GM19467 (cell line): ENCODE data around the gene MTFMT.
"Not testable (repeated sequence)": the region's sequence is repeated elsewhere in the genome, so short reads cannot be mapped to it uniquely, and the experiment has no call there.

Experiments
- ATAC-seq: cut with Tn5 transposase; IDR thresholded peaks from one replicate; pipeline ENCODE4 v1.9.1; 2021; ENCODE audit warnings: mild to moderate bottlenecking, moderate library complexity; ENCODE audit not compliant: unreplicated experiment

The MTFMT gene

DNA sequence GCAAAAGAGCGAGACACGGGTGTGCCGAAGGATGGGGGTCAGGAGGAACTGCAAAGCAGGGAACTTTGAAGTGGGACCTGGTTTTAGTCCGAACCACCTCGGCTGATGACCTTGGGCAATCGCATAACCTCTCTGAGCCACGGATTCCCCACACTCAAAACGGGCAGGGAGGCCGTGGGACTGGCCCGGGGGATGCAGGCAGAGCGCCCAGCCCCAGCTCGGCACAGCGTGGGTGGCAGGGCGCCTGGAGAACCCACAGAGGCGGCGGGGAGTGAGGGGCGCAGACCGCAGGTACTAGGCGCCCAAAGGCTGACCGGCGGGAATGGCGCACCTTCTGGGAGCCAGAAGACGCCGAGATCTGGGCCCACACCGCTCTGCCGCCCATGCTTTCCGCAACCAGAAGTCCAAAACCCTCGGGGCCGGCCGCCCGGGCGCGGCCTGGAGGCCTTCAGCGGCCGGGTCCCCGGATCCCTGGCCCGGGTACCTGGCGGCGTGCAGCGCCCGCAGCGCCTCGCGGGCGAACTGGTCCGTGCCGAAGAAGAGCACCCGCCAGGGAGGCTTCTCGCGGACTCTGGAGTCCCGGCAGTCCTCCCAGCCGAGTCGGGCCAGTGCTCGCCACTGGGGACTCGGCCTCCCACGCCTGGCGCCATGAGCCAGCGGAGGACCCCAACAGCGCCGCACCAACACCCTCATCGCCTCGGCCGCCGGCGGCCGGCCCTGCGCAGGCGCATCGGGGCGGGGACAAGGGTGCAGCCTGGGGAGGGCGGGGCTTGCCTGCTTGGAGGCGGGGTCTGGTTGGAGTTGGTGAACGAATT lies at the start of gene MTFMT:
MTFMT (minus strand) TSS at position 719 of the 815 bp plus-strand sequence; CDS start at position 693, 26 bp downstream.
- ATAC-seq, result peak; percentile 75

DNA sequence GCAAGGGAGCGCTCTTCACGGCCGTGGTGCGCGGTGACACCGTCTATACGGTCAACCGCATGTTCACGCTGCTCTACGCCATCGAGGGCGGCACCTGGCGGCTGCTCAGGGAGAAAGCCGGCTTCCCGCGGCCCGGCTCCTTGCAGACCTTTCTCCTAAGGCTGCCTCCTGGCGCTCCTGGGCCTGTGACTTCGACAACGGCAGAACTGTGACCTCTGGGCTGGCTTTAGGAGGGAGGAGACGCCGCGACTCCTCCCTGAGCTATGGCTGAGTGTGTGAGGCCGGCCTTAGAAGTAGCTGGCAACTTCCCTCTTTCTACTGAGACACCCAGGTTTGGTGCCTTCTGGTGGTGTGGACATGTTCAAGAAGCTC lies 48.5 kb upstream of the MTFMT start:
- ATAC-seq, result no peak

DNA sequence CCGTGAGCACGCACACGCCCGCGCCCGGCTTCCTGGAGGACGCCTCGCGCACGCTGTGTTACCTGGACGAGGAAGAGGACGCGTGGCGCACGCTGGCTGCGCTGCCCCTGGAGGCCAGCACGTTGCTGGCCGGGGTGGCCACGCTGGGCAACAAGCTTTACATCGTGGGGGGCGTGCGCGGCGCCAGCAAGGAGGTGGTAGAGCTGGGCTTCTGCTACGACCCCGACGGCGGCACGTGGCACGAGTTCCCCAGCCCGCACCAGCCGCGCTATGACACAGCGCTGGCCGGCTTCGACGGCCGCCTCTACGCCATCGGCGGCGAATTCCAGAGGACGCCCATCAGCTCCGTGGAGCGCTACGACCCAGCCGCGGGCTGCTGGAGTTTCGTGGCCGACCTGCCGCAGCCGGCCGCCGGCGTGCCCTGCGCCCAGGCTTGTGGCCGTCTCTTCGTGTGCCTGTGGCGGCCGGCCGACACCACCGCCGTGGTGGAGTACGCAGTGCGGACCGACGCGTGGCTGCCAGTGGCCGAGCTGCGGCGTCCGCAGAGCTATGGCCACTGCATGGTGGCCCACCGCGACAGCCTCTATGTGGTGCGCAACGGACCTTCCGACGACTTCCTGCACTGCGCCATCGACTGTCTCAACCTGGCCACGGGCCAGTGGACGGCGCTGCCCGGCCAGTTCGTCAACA lies 48.0 kb upstream of the MTFMT start:
- no peak for ATAC-seq

GRCh38 chr15:65076486-65077290 lies 47.2 kb upstream of the MTFMT start, which contains the start of gene KBTBD13:
TSS of gene KBTBD13 (plus strand) at chr15:65076746. CDS start at chr15:65076816, 70 bp downstream.
- ATAC-seq, result no peak

DNA sequence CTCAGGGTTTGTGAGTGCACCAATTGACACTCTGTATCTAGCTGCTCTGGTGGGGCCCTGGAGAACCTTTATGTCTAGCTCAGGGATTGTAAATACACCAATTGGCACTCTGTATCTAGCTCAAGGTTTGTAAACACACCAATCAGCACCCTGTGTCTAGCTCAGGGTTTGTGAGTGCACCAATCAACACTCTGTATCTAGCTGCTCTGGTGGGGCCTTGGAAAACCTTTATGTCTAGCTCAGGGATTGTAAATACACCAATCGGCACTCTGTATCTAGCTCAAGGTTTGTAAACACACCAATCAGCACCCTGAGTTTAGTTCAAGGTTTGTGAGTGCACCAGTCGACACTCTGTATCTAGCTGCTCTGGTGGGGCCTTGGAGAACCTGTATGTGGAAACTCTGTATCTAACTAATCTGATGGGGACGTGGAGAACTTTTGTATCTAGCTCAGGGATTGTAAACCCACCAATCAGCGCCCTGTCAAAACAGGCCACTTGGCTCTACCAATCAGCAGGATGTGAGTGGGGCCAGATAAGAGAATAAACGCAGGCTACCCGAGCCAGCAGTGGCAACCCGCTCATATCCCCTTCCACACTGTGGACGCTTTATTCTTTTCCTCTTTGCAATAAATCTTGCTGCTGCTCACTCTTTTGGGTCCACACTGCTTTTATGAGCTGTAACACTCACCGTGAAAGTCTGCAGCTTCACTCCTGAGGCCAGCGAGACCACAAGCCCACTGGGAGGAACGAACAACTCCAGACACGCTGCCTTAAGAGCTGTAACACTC lies 46.4 kb upstream of the MTFMT start:
- ATAC-seq, result not testable (repeated sequence)

DNA sequence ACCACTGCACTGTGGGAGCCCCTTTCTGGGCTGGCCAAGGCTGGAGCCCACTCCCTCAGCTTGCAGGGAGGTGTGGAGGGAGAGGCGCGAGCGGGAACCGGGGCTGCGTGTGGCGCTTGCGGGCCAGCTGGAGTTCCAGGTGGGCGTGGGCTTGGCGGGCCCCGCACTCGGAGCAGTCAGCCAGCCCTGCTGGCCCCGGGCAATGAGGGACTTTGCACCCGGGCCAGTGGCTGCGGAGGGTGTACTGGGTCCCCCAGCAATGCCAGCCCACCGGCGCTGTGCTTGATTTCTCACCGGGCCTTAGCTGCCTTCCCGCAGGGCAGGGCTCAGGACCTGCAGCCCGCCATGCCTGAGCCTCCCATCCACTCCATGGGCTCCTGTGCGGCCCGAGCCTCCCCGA lies 45.5 kb upstream of the MTFMT start:
- ATAC-seq, result not testable (repeated sequence)

GRCh38 chr15:65072617-65073016 lies 43.2 kb upstream of the MTFMT start:
- ATAC-seq, result no peak

GRCh38 chr15:65072027-65072426 lies 42.6 kb upstream of the MTFMT start:
- ATAC-seq, result no peak

DNA sequence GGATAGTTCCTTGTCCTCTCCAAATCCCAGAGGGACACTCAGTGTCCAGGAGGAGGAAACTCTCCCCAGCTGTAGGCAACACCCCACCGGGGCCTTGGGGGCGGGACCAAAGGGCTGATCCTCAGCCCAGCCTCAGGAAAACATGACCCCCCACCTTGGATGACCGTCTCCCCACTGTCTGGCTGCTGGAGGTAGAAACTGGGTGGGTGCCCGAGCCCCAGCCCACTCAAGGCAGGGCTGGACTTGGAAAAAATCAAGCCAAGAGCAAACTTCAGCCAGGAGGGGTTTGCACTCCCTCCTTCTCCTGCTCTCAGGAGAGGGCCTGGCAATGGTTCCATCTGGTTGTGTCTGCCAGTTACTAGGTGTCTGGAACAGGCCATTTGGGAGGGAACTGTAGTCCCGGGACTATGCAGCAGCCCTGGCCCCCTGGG lies 42.0 kb upstream of the MTFMT start:
- ATAC-seq, result no peak

GRCh38 chr15:65069779-65070546 lies 40.5 kb upstream of the MTFMT start:
- no peak for ATAC-seq

GRCh38 chr15:65069179-65069578 lies 39.7 kb upstream of the MTFMT start:
- no peak for ATAC-seq

GRCh38 chr15:65068403-65068788 lies 39.0 kb upstream of the MTFMT start:
- no peak for ATAC-seq

DNA sequence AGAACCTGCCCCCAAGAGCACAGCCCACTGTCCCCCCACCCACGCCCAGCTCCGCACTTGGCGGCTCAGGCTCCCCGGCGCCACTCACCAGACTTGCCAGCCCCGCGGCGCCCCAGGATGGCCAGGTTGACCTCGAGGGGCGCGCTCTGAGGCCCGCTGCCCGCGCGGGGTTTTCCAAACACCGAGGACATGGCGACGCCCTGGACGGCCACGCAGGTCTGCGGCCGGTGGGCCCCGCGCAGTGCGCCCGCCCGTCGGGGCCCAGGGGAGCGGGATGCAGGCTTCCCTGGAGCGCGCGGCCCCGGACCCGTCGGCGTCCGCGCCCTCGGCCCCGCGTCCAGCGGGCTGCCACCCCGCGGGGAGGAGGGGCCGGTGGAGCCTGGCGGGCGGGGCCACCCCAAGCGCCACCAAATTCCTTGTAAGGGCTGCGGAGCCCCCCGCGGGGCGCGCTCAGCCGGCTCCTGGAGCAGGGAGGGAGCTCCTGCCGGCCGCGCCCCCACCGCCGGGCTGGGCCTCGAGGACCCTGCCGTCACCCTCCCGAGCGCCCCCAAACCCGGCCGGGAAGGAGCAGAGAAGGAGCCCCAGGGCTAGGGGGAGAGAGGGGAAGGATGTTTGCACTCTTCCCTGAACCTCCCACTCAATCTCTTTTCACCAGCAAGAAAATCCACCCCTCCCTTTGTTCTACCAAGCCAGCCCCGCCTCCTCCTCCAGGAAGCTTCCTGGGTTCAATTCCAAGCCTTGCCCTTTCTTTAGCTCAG lies 38.4 kb upstream of the MTFMT start, which contains the start of gene RASL12:
RASL12 (minus strand) TSS at position 347 of the 758 bp plus-strand sequence; CDS start at position 191, 156 bp downstream.
- ATAC-seq, result no peak

GRCh38 chr15:65067317-65067644 lies 37.8 kb upstream of the MTFMT start:
- ATAC-seq, result no peak

DNA sequence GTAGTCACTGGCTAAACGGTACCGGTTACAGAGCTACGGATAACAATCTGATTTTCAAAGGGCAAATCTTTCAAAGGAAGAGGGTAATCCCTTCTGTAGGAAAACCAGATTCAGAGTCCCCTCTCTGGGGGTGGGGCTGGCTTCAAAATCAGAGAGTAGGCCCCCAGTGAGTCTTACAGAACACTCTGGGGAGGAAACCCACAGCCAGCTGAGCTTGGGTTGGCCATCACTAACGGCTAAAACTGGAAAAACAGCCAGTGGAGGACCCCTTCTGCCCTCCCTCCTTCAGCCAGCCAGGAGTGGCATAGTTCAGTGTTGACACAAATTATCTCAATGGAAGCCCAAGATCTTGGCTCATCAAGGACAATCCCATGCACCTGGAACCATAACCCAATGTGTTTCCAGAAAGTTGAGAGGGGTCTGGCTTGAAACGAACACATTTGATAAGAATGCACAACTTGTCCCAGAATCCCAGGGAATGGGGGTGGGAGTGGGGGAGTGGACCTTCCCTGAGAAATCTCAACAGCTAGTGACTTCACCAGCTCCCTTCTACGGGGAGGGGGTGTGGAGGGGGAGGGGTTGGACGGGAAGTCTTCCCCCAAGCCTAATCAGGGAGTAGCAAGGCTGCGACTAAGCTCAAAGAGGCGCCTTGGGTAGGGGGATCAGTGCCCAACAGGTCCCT lies 37.3 kb upstream of the MTFMT start:
- ATAC-seq, result no peak

DNA sequence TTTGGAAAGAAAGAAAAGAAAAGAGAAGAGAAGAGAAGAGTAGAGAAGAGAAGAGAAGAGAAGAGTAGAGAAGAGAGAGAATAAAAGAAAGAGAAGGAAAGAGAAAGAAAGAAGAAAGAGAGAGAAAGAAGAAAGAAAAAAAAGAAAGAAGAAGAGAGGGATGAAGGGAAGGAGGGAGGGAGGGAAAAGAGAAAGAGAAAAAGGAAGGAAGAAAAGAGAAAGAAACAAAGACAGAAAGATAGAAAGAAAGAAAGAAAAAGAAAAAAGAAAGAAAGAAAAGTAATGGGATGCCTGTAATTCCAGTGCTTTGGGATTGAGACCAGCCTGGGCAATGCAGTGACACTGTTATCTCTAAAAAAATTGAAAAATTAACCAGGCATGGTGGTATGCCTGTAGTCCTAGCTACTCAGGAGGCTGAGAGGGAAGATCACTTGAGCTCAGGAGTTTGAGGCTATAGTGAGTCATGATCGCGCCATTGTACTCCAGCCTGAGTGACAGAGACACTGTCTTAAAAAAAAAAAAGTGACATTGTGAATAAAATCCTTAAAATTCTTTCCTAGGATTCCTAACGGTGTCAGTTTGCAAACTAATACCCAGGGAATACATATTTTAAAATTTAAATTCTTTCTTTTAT lies 36.7 kb upstream of the MTFMT start:
- ATAC-seq, result no peak

GRCh38 chr15:65062726-65063125 lies 33.3 kb upstream of the MTFMT start:
- ATAC-seq, result no peak

- no peak for ATAC-seq
Measured at GRCh38 chr15:65062061-65062460, 32.6 kb upstream of the MTFMT start.
